GM21367 (cell line): ENCODE results near the gene PADI1.

Experiments used
- ATAC-seq: cut with Tn5 transposase; IDR thresholded peaks from one replicate; pipeline ENCODE4 v1.9.1; 2021; ENCODE audit not compliant: unreplicated experiment

PADI1 gene

GRCh38 chr1:17270891-17271765, 66.2 kb downstream of the PADI1 start:
- ATAC-seq, result no peak

- ATAC-seq, result no peak
These were observed 67.1 kb downstream of the PADI1 start for GRCh38 chr1:17272066-17272465.

GRCh38 chr1:17272646-17273045, 67.7 kb downstream of the PADI1 start:
- no peak for ATAC-seq

- no peak for ATAC-seq
These were observed 68.2 kb downstream of the PADI1 start for GRCh38 chr1:17273096-17273495.

GRCh38 chr1:17274186-17275170, 69.5 kb downstream of the PADI1 start:
- no peak for ATAC-seq

- no peak for ATAC-seq
These were observed 71.6 kb downstream of the PADI1 start for GRCh38 chr1:17276568-17276967.

- ATAC-seq, result no peak
These were observed 72.7 kb downstream of the PADI1 start for GRCh38 chr1:17277511-17278159.

- ATAC-seq, result no peak
These were observed 74.3 kb downstream of the PADI1 start for GRCh38 chr1:17278996-17279830.

GRCh38 chr1:17280436-17280835, 75.5 kb downstream of the PADI1 start:
- ATAC-seq, result no peak

- no peak for ATAC-seq
These were observed 76.0 kb downstream of the PADI1 start for GRCh38 chr1:17280894-17281293.

- ATAC-seq, result no peak
These were observed 76.8 kb downstream of the PADI1 start for GRCh38 chr1:17281775-17282181.

- ATAC-seq, result no peak
These were observed 77.9 kb downstream of the PADI1 start for GRCh38 chr1:17282836-17283235.

GRCh38 chr1:17286646-17287045, 81.7 kb downstream of the PADI1 start:
- ATAC-seq, result no peak

- ATAC-seq, result no peak
These were observed 82.3 kb downstream of the PADI1 start for GRCh38 chr1:17287130-17287776.

- ATAC-seq, result no peak
These were observed 84.8 kb downstream of the PADI1 start for GRCh38 chr1:17289721-17290120.

- no peak for ATAC-seq
These were observed 85.6 kb downstream of the PADI1 start for GRCh38 chr1:17290553-17290952.

GRCh38 chr1:17292299-17293160, 87.6 kb downstream of the PADI1 start:
- no peak for ATAC-seq

GRCh38 chr1:17293681-17294425, 88.9 kb downstream of the PADI1 start:
- ATAC-seq, result no peak
